Peyer's patch (tissue), 4 donors: ENCODE results near the gene ITCH. TPM values are rescaled to one million over a fixed set of nuclear protein-coding genes. Genes with fewer than 3 reads are reported as not detected.
"Not testable (repeated sequence)": the region's sequence is repeated elsewhere in the genome, so short reads cannot be mapped to it uniquely, and the experiment has no call there.

ENCODE experiments used
- DNase-seq, 3 donors: peaks; one replicate each; pipeline ENCODE4 v3.0.0-alpha.2; 2017 to 2019
- H3K27ac ChIP-seq, 4 donors: fragments of 200-600 bp; sonication (generic); one replicate each; pipeline ENCODE4 v1.5.1; 2016 to 2019
- H3K27me3 ChIP-seq, 2 donors: fragments of 200-600 bp; sonication (generic); one replicate each; pipeline ENCODE4 v1.5.1; 2019
- H3K36me3 ChIP-seq, 3 donors: fragments of 200-600 bp; sonication (generic); one replicate each; pipeline ENCODE4 v1.5.1; 2016 to 2019
- H3K4me1 ChIP-seq, 4 donors: fragments of 200-600 bp; sonication (generic); one replicate each; pipeline ENCODE4 v1.5.1; 2016 to 2019
- H3K4me3 ChIP-seq, 4 donors: fragments of 200-600 bp; sonication (generic); 1 replicate in 3 of 4; 2 replicates in 1 of 4; pipeline ENCODE4 v1.5.1; 2016 to 2019; ENCODE audit warnings: mild to moderate bottlenecking in 1 of 4
- H3K9me3 ChIP-seq, 4 donors: fragments of 200-600 bp; sonication (generic); one replicate each; pipeline ENCODE4 v1.5.1; 2016 to 2019; ENCODE audit warnings: mild to moderate bottlenecking in 1 of 4
- POLR2A ChIP-seq, 2 donors: fragments of 450-650 bp; IDR thresholded peaks; one replicate each; pipeline ENCODE4 v1.5.1; 2017; ENCODE audit warnings: antibody characterized with exemption in 2 of 2, mild to moderate bottlenecking in 2 of 2, moderate library complexity in 2 of 2
- total RNA-seq, 4 donors: library from RNA; depleted of rRNA; stranded (reverse); fragments of >200 nt; gene quantifications; one replicate each; pipeline ENCODE4 v1.1.0, GENCODE V29; 2016
- TF ChIP-seq, protein P1 (sequence below), 6 experiments: fragments of 450-650 bp in 4 of 6; fragments of 200-600 bp in 2 of 6; sonication (generic) in 1 of 6; IDR thresholded peaks; one replicate each; pipeline ENCODE4 v1.5.1; 2017 to 2019; ENCODE audit warnings: antibody characterized with exemption in 6 of 6, mild to moderate bottlenecking in 3 of 6, moderate library complexity in 1 of 6

The ITCH gene
- total RNA-seq, 4 donors from 2014 or later, result 43.6 to 69.3 (median 59.8) TPM

DNA sequence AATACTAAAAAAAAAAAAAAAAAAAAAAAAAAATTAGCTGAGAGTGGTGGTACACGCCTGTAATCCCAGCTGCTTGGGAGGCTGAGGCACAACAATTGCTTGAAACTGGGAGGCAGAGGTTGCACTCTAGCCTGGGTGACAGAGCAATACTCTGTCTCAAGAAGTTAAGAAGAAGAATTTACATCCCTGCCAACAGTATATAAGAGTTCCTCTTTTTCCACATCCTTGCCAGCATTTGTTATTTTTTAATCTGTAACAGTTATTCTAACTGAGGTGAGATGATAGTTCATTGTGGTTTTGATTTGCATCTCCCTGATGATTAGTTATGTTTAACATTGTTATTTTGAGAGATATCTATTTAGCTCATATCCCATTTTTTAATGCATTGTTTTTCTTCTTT, 132.8 kb downstream of the ITCH start:
- Histone ChIP-seq H3K27ac (no peak overlapping the region), H3K9me3 (no peaks in the 10 kb centered on the region), H3K4me3 (no peak overlapping the region), H3K27me3 (no peaks in the 10 kb centered on the region), H3K4me1 (no peaks in the 10 kb centered on the region), H3K36me3 (peaks cover 0 to 60% (median 0%) of the 10 kb centered on the region in 3 donors)
- TF ChIP-seq, protein P1, sequence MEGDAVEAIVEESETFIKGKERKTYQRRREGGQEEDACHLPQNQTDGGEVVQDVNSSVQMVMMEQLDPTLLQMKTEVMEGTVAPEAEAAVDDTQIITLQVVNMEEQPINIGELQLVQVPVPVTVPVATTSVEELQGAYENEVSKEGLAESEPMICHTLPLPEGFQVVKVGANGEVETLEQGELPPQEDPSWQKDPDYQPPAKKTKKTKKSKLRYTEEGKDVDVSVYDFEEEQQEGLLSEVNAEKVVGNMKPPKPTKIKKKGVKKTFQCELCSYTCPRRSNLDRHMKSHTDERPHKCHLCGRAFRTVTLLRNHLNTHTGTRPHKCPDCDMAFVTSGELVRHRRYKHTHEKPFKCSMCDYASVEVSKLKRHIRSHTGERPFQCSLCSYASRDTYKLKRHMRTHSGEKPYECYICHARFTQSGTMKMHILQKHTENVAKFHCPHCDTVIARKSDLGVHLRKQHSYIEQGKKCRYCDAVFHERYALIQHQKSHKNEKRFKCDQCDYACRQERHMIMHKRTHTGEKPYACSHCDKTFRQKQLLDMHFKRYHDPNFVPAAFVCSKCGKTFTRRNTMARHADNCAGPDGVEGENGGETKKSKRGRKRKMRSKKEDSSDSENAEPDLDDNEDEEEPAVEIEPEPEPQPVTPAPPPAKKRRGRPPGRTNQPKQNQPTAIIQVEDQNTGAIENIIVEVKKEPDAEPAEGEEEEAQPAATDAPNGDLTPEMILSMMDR (IDR thresholded peaks at IDR 0.05), result no peak
- no peak for TF ChIP-seq POLR2A (IDR thresholded peaks at IDR 0.05)
- DNase-seq, result no peak

DNA sequence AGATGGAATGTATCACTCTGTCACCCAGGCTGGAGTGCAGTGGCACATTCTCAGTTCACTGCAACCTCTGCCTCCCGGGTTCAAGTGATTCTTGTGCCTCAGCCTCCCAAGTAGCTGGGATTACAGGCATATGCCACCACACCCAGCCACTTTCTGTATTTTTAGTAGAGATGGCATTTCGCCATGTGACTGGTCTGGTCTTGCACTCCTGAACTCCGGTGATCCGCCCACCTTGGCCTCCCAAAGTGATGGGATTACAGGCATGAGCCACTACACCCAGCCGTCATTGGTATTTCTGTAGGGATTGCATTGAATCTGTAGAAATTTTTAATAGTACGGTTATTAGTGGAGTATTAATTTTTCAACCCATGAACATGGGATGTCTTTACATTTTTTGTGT, 134.5 kb downstream of the ITCH start:
- H3K4me3 ChIP-seq, DNase-seq, H3K27me3 ChIP-seq, H3K9me3 ChIP-seq, H3K27ac ChIP-seq, H3K4me1 ChIP-seq: not testable (repeated sequence)
- peaks cover 0 to 49% (median 0%) of the 10 kb centered on the region in 3 donors for H3K36me3 ChIP-seq

DNA sequence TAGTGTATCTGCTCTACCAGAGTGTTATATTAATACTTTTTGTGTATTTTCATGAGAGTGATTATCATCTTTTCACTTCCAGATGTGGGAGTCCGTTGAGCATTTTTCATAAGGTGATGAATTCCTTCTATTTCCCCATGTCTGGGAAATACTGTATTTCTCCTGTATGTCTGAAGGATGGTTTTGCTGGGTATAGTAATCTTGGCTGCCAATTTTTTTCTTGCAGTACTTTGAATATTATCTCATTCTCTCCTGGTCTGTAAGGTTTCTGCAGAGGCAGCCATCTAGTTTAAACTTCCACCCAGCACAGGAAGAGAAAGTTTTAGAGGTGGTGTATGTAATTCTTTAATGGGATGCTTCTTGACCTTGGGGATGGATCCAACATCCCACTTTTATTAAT, 137.8 kb downstream of the ITCH start:
- TF ChIP-seq POLR2A (IDR thresholded peaks at IDR 0.05), result no peak
- TF ChIP-seq, protein P1 (IDR thresholded peaks at IDR 0.05), result no peak
- no peak overlapping the region for H3K4me3 ChIP-seq
- DNase-seq, result no peak
- no peak overlapping the region for H3K27ac ChIP-seq
- no peaks in the 10 kb centered on the region for H3K27me3 ChIP-seq
- H3K36me3 ChIP-seq, result peaks cover 0 to 54% (median 0%) of the 10 kb centered on the region in 3 donors
- H3K9me3 ChIP-seq, result no peaks in the 10 kb centered on the region
- H3K4me1 ChIP-seq, result no peaks in the 10 kb centered on the region

DNA sequence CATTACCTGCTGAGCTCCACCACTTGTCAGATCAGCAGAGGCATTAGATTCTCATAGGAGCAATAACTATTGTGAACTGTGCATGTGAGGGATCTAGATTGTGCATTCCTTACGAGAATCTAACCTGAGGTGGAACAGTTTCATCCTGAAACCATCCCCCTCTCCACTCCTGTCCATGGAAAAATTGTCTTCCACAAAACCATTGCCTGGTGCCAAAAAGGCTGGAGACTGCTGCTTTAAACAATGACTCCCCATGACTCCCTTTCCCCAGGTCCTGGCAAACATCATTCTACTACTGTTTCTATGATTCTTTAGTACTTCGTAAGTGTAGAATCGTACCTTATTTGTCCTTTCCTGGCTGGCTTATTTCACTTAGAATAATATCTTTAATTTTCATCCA, 143.4 kb downstream of the ITCH start:
- Histone ChIP-seq H3K4me1 (no peaks in the 10 kb centered on the region), H3K27me3 (no peaks in the 10 kb centered on the region), H3K4me3 (no peak overlapping the region), H3K36me3 (peaks cover 0 to 57% (median 0%) of the 10 kb centered on the region in 3 donors), H3K27ac (no peak overlapping the region), H3K9me3 (no peaks in the 10 kb centered on the region)
- no peak for DNase-seq
- TF ChIP-seq POLR2A (IDR thresholded peaks at IDR 0.05), result no peak
- TF ChIP-seq, protein P1 (IDR thresholded peaks at IDR 0.05), result no peak

DNA sequence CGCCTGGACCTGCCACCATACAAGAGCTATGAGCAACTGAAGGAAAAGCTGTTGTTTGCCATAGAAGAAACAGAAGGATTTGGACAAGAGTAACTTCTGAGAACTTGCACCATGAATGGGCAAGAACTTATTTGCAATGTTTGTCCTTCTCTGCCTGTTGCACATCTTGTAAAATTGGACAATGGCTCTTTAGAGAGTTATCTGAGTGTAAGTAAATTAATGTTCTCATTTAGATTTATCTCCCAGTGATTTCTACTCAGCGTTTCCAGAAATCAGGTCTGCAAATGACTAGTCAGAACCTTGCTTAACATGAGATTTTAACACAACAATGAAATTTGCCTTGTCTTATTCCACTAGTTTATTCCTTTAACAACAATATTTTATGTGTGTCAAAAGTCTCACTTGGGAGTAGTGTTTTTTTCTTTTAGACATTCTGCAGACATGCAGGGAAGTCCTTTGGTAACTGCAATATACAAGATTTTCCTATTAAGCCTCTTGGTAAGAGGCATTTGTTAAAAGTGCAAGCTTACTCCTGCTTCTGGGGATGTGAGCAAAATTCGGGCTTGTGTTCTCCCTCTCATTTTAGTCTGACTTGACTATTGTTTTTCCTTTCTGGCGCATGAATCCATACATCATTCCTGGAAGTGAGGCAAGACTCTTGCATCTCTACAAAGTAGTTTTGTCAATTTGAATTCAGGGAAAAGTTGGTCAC, 144.8 kb downstream of the ITCH start:
- peaks cover 0 to 7% (median 0%) of the 10 kb centered on the region in 4 donors for H3K4me1 ChIP-seq
- DNase-seq, result no peak
- peaks cover 0 to 52% (median 0%) of the 10 kb centered on the region in 3 donors for H3K36me3 ChIP-seq
- TF ChIP-seq, protein P1 (IDR thresholded peaks at IDR 0.05), result no peak
- no peak for TF ChIP-seq POLR2A (IDR thresholded peaks at IDR 0.05)
- no peaks in the 10 kb centered on the region for H3K9me3 ChIP-seq
- no peak overlapping the region for H3K4me3 ChIP-seq
- H3K27me3 ChIP-seq, result no peaks in the 10 kb centered on the region
- no peak overlapping the region for H3K27ac ChIP-seq

DNA sequence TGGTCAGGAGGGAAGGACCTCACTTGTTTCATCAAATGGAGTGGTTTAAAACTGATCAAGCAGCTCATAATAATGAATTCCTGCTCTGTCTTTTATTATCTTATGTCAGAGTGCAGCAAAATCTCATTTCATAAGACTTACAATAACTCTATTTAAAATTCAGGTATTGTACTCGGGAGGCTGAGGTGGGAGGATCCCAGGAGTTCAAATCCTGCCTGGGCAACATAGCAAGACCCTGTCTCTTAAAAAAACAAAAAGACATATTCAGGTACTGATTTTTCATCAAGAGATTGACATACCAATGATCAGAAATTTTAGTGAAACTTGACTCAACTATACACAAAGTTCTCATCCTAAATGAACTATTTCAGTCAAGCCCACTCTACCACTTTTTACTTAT, 147.5 kb downstream of the ITCH start:
- TF ChIP-seq POLR2A (IDR thresholded peaks at IDR 0.05), result no peak
- TF ChIP-seq, protein P1 (IDR thresholded peaks at IDR 0.05), result no peak
- Histone ChIP-seq H3K36me3 (peaks cover 0 to 31% (median 0%) of the 10 kb centered on the region in 3 donors), H3K4me1 (peaks cover 0 to 15% (median 0%) of the 10 kb centered on the region in 4 donors), H3K27ac (no peak overlapping the region), H3K4me3 (no peak overlapping the region), H3K27me3 (no peaks in the 10 kb centered on the region), H3K9me3 (no peaks in the 10 kb centered on the region)
- DNase-seq, result no peak
